Measurements from ENCODE around the gene STAG3.
"Not testable (repeated sequence)": the region's sequence is repeated elsewhere in the genome, so short reads cannot be mapped to it uniquely, and the experiment has no call there.

The STAG3 gene

GRCh38 chr7:100173806-100174495 is 3.8 kb upstream of the STAG3 start:
- no peak for DNase-seq

- DNase-seq = no peak
Measured at GRCh38 chr7:100174582-100174981, 3.1 kb upstream of the STAG3 start.

- DNase-seq = no peak
Measured at GRCh38 chr7:100175296-100175935, 2.3 kb upstream of the STAG3 start.

- no peak for DNase-seq
Measured at GRCh38 chr7:100176096-100177044, 1.3 kb upstream of the STAG3 start.

DNA sequence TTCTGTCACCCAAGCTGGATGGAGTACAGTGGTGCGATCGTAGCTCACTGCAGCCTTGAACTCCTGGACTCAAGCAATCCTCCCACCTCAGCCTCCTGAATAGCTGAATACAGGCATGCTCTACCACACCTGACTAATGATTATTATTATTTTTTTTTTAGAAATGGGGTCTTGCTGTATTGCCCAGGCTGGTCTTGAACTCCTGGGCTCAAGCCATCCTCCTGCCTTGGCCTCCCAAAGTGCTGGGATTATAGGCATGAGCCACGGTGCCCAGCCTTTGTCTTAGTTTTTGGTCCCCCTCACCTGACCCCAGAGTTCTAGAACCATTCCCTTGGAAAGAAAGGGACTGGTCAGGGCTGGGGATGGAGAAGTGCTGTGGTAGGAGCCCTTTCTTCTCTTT is 2.4 kb downstream of the STAG3 start:
- DNase-seq = not testable (repeated sequence)

GRCh38 chr7:100182616-100183015 is 4.9 kb downstream of the STAG3 start:
- not testable (repeated sequence) for DNase-seq

- DNase-seq = not testable (repeated sequence)
Measured at GRCh38 chr7:100183090-100183489, 5.4 kb downstream of the STAG3 start.

- no peak for DNase-seq
Measured at GRCh38 chr7:100185726-100186125, 8.0 kb downstream of the STAG3 start.

GRCh38 chr7:100189061-100189460 is 11.3 kb downstream of the STAG3 start:
- no peak for DNase-seq

GRCh38 chr7:100190048-100190711 is 12.5 kb downstream of the STAG3 start:
- DNase-seq = peak; percentile 25 to 63 (median 42)

- DNase-seq = peak; percentile 22 to 82 (median 58)
Measured at GRCh38 chr7:100191775-100192174, 14.1 kb downstream of the STAG3 start.

GRCh38 chr7:100192281-100192862 is 14.7 kb downstream of the STAG3 start:
- DNase-seq = not testable (repeated sequence)

GRCh38 chr7:100192969-100193368 is 15.3 kb downstream of the STAG3 start:
- no peak for DNase-seq

- no peak for DNase-seq
Measured at GRCh38 chr7:100195222-100195621, 17.5 kb downstream of the STAG3 start.

- not testable (repeated sequence) for DNase-seq
Measured at GRCh38 chr7:100195901-100196322, 18.2 kb downstream of the STAG3 start.

DNA sequence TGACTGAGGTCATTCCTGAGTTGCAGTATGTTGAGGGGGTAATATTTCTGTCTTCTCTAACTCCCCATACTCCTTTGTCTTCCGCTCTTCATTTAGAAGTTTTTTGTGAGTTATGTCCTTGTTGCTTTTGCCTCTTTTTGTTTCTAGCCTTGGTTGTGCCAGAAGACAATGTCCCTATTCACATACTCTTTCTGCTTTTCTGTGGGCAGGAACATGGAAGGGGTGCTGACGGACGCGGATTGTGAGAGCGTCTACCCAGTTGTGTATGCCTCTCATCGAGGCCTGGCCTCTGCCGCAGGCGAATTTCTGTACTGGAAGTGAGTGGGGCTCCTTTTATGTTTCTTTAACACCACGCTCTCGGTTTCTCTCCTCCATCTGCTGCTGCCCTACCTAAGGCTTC is 20.5 kb downstream of the STAG3 start:
- DNase-seq = no peak

- DNase-seq = no peak
Measured at GRCh38 chr7:100200693-100201092, 23.0 kb downstream of the STAG3 start.

DNA sequence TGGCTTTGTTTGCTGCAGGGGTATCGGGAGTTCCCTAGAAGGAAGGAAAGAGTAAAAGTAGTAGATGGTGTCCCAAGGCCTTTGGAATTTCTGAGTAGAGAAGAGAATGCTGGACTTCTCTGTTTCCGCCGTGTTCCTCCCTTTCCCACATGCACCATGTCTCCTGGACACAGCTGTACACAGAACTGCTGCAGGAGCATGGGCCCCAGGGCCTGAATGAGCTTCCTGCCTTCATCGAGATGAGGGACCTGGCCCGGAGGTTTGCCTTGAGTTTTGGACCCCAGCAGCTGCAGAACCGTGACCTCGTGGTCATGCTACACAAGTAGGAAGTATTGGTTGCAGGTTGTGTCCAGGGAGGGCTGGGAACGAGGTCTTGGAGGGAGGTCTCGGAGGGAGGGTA is 26.7 kb downstream of the STAG3 start:
- no peak for DNase-seq

- DNase-seq = no peak
Measured at GRCh38 chr7:100208911-100209408, 31.2 kb downstream of the STAG3 start.

- no peak for DNase-seq
Measured at GRCh38 chr7:100209493-100209892, 31.8 kb downstream of the STAG3 start.

DNA sequence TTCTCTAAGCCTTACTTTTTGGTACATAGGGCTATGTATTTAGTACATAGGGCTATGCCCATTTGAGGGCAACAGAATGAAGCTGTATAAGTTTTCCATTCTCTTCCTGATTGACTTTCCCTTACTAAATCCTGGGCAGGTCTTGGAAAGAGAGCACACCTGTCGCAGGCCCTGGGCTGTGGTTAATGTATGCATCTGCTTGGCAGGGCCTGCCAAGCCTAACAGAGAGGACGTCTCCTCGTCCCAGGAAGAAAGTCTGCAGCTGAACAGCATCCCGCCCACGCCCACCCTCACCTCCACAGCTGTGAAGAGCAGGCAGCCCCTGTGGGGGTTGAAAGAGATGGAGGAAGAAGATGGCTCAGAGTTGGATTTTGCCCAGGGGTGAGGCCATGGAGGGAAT is 33.1 kb downstream of the STAG3 start:
- DNase-seq = no peak

DNA sequence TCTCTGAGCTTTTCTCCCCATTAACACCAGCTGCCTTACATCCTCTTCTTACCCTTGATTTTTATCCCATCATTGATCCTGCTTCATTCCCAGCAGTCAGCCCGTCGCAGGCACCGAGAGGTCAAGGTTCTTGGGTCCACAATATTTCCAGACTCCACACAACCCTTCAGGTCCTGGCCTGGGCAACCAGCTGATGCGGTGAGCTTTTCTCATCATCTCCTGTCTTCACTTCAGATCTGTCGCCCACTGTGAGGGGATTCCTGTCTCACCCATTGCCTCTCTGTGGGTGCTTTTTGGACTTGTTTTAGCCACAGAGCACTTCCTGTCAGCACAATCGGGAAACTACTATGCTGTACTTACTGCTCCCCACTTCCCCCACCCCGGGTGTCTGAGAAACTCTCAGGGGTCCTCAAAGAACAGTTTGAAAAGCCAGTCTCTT is 33.6 kb downstream of the STAG3 start:
- no peak for DNase-seq
